ENCODE data around the gene TBC1D22A.

DNA sequence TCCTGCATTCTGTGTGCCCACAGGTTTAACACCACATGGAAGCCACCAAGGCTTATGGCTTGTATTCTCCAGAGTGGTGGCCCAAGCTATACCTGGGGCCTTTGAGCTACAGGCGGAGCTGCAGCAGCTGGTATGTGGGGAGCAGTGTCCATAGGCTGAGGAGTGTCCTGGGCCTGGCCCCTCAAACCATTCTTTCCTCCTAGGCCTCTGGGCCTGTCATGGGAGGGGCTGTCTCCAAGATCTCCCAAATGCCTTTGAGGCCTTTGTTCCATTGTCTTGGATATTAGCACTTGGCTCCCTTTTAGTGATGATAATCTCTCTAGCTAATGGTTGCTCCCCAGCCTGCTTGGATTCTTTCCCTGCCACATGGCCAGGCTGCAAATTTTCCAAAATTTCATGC is 6.4 kb upstream of the TBC1D22A start:
- TF ChIP-seq, protein P1, sequence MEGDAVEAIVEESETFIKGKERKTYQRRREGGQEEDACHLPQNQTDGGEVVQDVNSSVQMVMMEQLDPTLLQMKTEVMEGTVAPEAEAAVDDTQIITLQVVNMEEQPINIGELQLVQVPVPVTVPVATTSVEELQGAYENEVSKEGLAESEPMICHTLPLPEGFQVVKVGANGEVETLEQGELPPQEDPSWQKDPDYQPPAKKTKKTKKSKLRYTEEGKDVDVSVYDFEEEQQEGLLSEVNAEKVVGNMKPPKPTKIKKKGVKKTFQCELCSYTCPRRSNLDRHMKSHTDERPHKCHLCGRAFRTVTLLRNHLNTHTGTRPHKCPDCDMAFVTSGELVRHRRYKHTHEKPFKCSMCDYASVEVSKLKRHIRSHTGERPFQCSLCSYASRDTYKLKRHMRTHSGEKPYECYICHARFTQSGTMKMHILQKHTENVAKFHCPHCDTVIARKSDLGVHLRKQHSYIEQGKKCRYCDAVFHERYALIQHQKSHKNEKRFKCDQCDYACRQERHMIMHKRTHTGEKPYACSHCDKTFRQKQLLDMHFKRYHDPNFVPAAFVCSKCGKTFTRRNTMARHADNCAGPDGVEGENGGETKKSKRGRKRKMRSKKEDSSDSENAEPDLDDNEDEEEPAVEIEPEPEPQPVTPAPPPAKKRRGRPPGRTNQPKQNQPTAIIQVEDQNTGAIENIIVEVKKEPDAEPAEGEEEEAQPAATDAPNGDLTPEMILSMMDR (IDR thresholded peaks at IDR 0.05; ENCODE audit: insufficient read depth, low read depth, low read length): no peak
- TF ChIP-seq EZH2 (IDR thresholded peaks at IDR 0.05; ENCODE audit: insufficient read depth, low read length): no peak

All from astrocyte (in vitro differentiated cells and primary cell).